OCI-LY7 (cell line): ENCODE measurements around the gene TMEM100. TPM values are rescaled to one million over a fixed set of nuclear protein-coding genes. Genes with fewer than 3 reads are reported as not detected.

Source experiments
- BruUV-seq: library from RNA; stranded (reverse); fragments of 400-500 nt; replicated peaks from 2 replicates; lab custom pipeline; 2021; lab: Mats Ljungman, UMichigan
- CTCF ChIA-PET: fragments of 300-600 bp; sonication (Branson Sonifier 250); formaldehyde crosslinking; loops from one replicate; lab custom pipeline; 2022; ENCODE audit warnings: antibody characterized with exemption; ENCODE audit not compliant: unreplicated experiment; lab: Charles Lee
- POLR2A ChIA-PET: fragments of 300-600 bp; sonication (Branson Sonifier 250); formaldehyde crosslinking; loops from one replicate; lab custom pipeline; 2022; ENCODE audit warnings: antibody characterized with exemption; lab: Charles Lee
- DNase-seq: peaks from one replicate; pipeline ENCODE4 v3.0.0-alpha.2; 2015; ENCODE audit warnings: low spot score
- H2AFZ ChIP-seq: fragments of 200-600 bp; sonication (generic), shearing (Covaris generic); 2 replicates; pipeline ENCODE4 v1.6.1; 2014; ENCODE audit warnings: mild to moderate bottlenecking, antibody characterized with exemption, low read length, moderate library complexity
- H3K27ac ChIP-seq: fragments of 200-600 bp; sonication (generic); 2 replicates; pipeline ENCODE4 v1.5.1; 2014; ENCODE audit warnings: mixed run types, low read depth, mild to moderate bottlenecking, moderate library complexity, low read length, inconsistent platforms; ENCODE audit not compliant: poor library complexity, severe bottlenecking
- H3K36me3 ChIP-seq: fragments of 200-600 bp; sonication (generic); 2 replicates; pipeline ENCODE4 v1.6.1; 2014; ENCODE audit warnings: mild to moderate bottlenecking, antibody characterized with exemption, low read length, moderate library complexity, mixed read lengths; ENCODE audit not compliant: insufficient read depth
- H3K4me1 ChIP-seq: fragments of 200-600 bp; sonication (generic); 2 replicates; pipeline ENCODE4 v1.5.1; 2014; ENCODE audit warnings: mild to moderate bottlenecking, low read length; ENCODE audit not compliant: insufficient read depth, poor library complexity, severe bottlenecking
- H3K4me2 ChIP-seq: fragments of 200-600 bp; sonication (generic); 2 replicates; pipeline ENCODE4 v1.6.1; 2014; ENCODE audit warnings: mild to moderate bottlenecking, low read length
- H3K4me3 ChIP-seq: fragments of 200-600 bp; sonication (generic); 2 replicates; pipeline ENCODE4 v1.5.1; 2014; ENCODE audit warnings: mild to moderate bottlenecking, low read depth, low read length; ENCODE audit not compliant: poor library complexity, severe bottlenecking
- H3K79me2 ChIP-seq: fragments of 200-600 bp; sonication (generic); 2 replicates; pipeline ENCODE4 v1.6.1; 2016; ENCODE audit warnings: low read depth, mild to moderate bottlenecking, low read length, moderate library complexity, mixed read lengths; ENCODE audit not compliant: insufficient read depth
- H3K9me2 ChIP-seq: fragments of 200-600 bp; sonication (generic); 2 replicates; pipeline ENCODE4 v1.6.1; 2016; ENCODE audit warnings: mild to moderate bottlenecking, low read length, mixed read lengths; ENCODE audit not compliant: insufficient read depth
- H3K9me3 ChIP-seq: fragments of 200-600 bp; sonication (generic); 2 replicates; pipeline ENCODE4 v1.6.1; 2014; ENCODE audit warnings: mild to moderate bottlenecking, mixed run types, low read length, mixed read lengths
- H4K20me1 ChIP-seq: fragments of 200-600 bp; sonication (generic); 2 replicates; pipeline ENCODE4 v1.6.1; 2014; ENCODE audit warnings: mild to moderate bottlenecking, antibody characterized with exemption, low read length, moderate library complexity, mixed read lengths; ENCODE audit not compliant: insufficient read depth
- CTCF ChIP-seq: fragments of 200-600 bp; sonication (generic); conservative IDR thresholded peaks from 2 replicates; pipeline ENCODE4 v1.5.1; 2014; ENCODE audit warnings: mild to moderate bottlenecking, antibody characterized with exemption, low read length, moderate library complexity, mixed read lengths
- EZH2phosphoT487 ChIP-seq: fragments of 200-600 bp; sonication (generic); IDR thresholded peaks from 2 replicates; pipeline ENCODE4 v1.6.1; 2018; ENCODE audit warnings: low read depth, borderline replicate concordance, mild to moderate bottlenecking, mixed run types, antibody characterized with exemption, low read length, moderate library complexity, mixed read lengths
- intact Hi-C: fragments of 100-400 bp; cut with micrococcal nuclease; formaldehyde crosslinking; loops from one replicate; pipeline ENCODE4 v1.10.0; 2022; ENCODE audit not compliant: unreplicated experiment
- total RNA-seq, 2 experiments: library from RNA; depleted of rRNA in 1 of 2; stranded (reverse); fragments of >200 nt in 1 of 2; shearing (Covaris generic) in 1 of 2; gene quantifications; 2 replicates each; pipeline ENCODE4 v1.2.3, GENCODE V29; 2014 to 2022

The TMEM100 gene
- total RNA-seq, 2 experiments from 2014 or later: 0.30 to 0.38 TPM

- Histone ChIP-seq H2AFZ (peak overlapping the region; percentile 86; the same call in 1 of the 2 replicates), H3K9me3 (no peaks in the 10 kb centered on the region), H3K4me3 (no peak overlapping the region), H3K36me3 (no peaks in the 10 kb centered on the region), H3K9me2 (no peaks in the 10 kb centered on the region), H3K4me1 (peaks cover 28% of the 10 kb centered on the region), H3K27ac (no peak overlapping the region), H3K79me2 (no peaks in the 10 kb centered on the region), H4K20me1 (no peaks in the 10 kb centered on the region), H3K4me2 (no peak overlapping the region)
- ChIA-PET CTCF (no interaction called here), POLR2A (interaction anchor here (1.9 kb wide), 1 partner anchor 10 kb away, joined by 6 read pairs; the partner anchor contains the start of gene PCTP)
- no peak for DNase-seq
- no peak for TF ChIP-seq EZH2phosphoT487
- TF ChIP-seq CTCF: no peak
- intact Hi-C loops: loop anchor here (10.0 kb wide), 1 partner anchor 316 kb away; the partner anchor contains the start of gene MMD
- BruUV-seq: no TSS peak
Observed at GRCh38 chr17:55740511-55741355, 18.1 kb upstream of the TMEM100 start.

GRCh38 chr17:55737976-55738501 is 15.4 kb upstream of the TMEM100 start:
- no peaks in the 10 kb centered on the region for H3K9me2 ChIP-seq
- intact Hi-C loops: loop anchor here (5.0 kb wide), 1 partner anchor 771 kb away; the partner anchor contains the start of genes COX11 and STXBP4
- H3K79me2 ChIP-seq: no peaks in the 10 kb centered on the region
- CTCF ChIA-PET: interaction anchor here (0.6 kb wide), 1 partner anchor 732 kb away, joined by 3 read pairs; no protein-coding TSS in a partner anchor
- H3K36me3 ChIP-seq: no peaks in the 10 kb centered on the region
- H4K20me1 ChIP-seq: no peaks in the 10 kb centered on the region
- H3K27ac ChIP-seq: peak overlapping the region; percentile 5
- H3K4me3 ChIP-seq: no peak overlapping the region
- no TSS peak for BruUV-seq
- TF ChIP-seq CTCF (no peak), EZH2phosphoT487 (no peak)
- no peaks in the 10 kb centered on the region for H3K9me3 ChIP-seq
- H3K4me2 ChIP-seq: peak overlapping the region; percentile 15
- POLR2A ChIA-PET: interaction anchor here (0.9 to 1.0 kb wide), 2 partner anchors 11 to 315 kb away, joined by 3 to 4 read pairs; no protein-coding TSS in a partner anchor
- peak overlapping the region; percentile 83 for H2AFZ ChIP-seq
- H3K4me1 ChIP-seq: peaks cover 35% of the 10 kb centered on the region
- DNase-seq: no peak
